Endothelial cell of umbilical vein (primary cell): ENCODE measurements around the gene CARS1.

Experiments
- CTCF ChIP-seq, 2 donors: IDR thresholded peaks; 1 replicate in 1 of 2; 2 replicates in 1 of 2; pipeline ENCODE4 v1.5.1; 2011; ENCODE audit warnings: low read length in 2 of 2, mild to moderate bottlenecking in 2 of 2, moderate library complexity in 2 of 2, control low read depth in 1 of 2, inconsistent platforms in 1 of 2, low read depth in 1 of 2; ENCODE audit not compliant: insufficient read depth in 1 of 2; ENCODE audit errors: extremely low read depth in 1 of 2
- EZH2 ChIP-seq: IDR thresholded peaks from 2 replicates; pipeline ENCODE4 v1.6.1; 2012; ENCODE audit warnings: borderline replicate concordance, low read depth, mild to moderate bottlenecking, moderate library complexity, low read length, inconsistent platforms; ENCODE audit not compliant: severe bottlenecking
- FOS ChIP-seq: IDR thresholded peaks from 2 replicates; pipeline ENCODE4 v1.6.1; 2011; ENCODE audit warnings: mild to moderate bottlenecking, low read length, moderate library complexity, borderline replicate concordance; ENCODE audit not compliant: insufficient read depth
- GATA2 ChIP-seq: IDR thresholded peaks from 2 replicates; pipeline ENCODE4 v1.7.0; 2011; ENCODE audit warnings: low read depth, mild to moderate bottlenecking, moderate library complexity, mixed read lengths, low read length; ENCODE audit not compliant: insufficient read length, insufficient read depth
- JUN ChIP-seq: IDR thresholded peaks from 2 replicates; pipeline ENCODE4 v1.6.1; 2011; ENCODE audit warnings: borderline replicate concordance, low read depth; ENCODE audit not compliant: insufficient read length, insufficient read depth
- MYC ChIP-seq: IDR thresholded peaks from one replicate; pipeline ENCODE4 v1.6.1; 2011; ENCODE audit warnings: mild to moderate bottlenecking, low read depth, low read length
- POLR2A ChIP-seq: IDR thresholded peaks from 2 replicates; pipeline ENCODE4 v1.6.1; 2012; ENCODE audit warnings: low read depth, mild to moderate bottlenecking, control low read depth, low read length
- POLR2AphosphoS5 ChIP-seq: IDR thresholded peaks from 2 replicates; pipeline ENCODE4 v1.6.1; 2012; ENCODE audit warnings: low read depth, mild to moderate bottlenecking, control low read depth, low read length, moderate library complexity; ENCODE audit not compliant: insufficient read depth
- TF ChIP-seq, protein P1 (sequence below): IDR thresholded peaks from 2 replicates; pipeline ENCODE4 v1.6.1; 2011; ENCODE audit not compliant: insufficient read depth, insufficient read length

GRCh38 chr11:3103076-3103475 lies 45.9 kb upstream of the CARS1 start:
- TF ChIP-seq, protein P1, sequence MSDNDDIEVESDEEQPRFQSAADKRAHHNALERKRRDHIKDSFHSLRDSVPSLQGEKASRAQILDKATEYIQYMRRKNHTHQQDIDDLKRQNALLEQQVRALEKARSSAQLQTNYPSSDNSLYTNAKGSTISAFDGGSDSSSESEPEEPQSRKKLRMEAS, result no peak
- TF ChIP-seq POLR2A (no peak), GATA2 (no peak), MYC (no peak), CTCF (IDR thresholded peaks at IDR 0.05; ENCODE audit: extremely low read depth in 1 of 2, insufficient read depth in 1 of 2, low read depth in 1 of 2, low read length in 2 of 2) (no peak), FOS (no peak), POLR2AphosphoS5 (no peak), JUN (no peak), EZH2 (no peak)
